ENCODE data around the gene HNRNPH1. TPM values are rescaled to one million over a fixed set of nuclear protein-coding genes. Genes with fewer than 3 reads are reported as not detected.

Gene HNRNPH1
- total RNA-seq, 1 donor from 2014 or later = 470 TPM

- H3K27me3 ChIP-seq = no peaks in the 10 kb centered on the region
- no peak overlapping the region for H3K4me3 ChIP-seq
- ATAC-seq (no peak), DNase-seq (no peak)
- no peak for TF ChIP-seq CTCF (IDR thresholded peaks at IDR 0.05)
- no peak overlapping the region for H3K27ac ChIP-seq
- H3K36me3 ChIP-seq = peaks cover 90% of the 10 kb centered on the region
- peaks cover 5% of the 10 kb centered on the region for H3K4me1 ChIP-seq
- no peaks in the 10 kb centered on the region for H3K9me3 ChIP-seq
- intact Hi-C loops (cut with DNase I) = no loop called here
These were observed 51.1 kb downstream of the HNRNPH1 start for GRCh38 chr5:179572386-179572785.

- ATAC-seq (no peak), DNase-seq (no peak)
- Histone ChIP-seq H3K27ac (no peak overlapping the region), H3K9me3 (no peaks in the 10 kb centered on the region), H3K27me3 (no peaks in the 10 kb centered on the region), H3K4me1 (peaks cover 5% of the 10 kb centered on the region), H3K36me3 (peaks cover 100% of the 10 kb centered on the region), H3K4me3 (no peak overlapping the region)
- intact Hi-C loops (cut with DNase I) = no loop called here
- TF ChIP-seq CTCF (IDR thresholded peaks at IDR 0.05) = no peak
These were observed 54.8 kb downstream of the HNRNPH1 start for GRCh38 chr5:179568721-179569120.

- Histone ChIP-seq H3K9me3 (no peaks in the 10 kb centered on the region), H3K27ac (no peak overlapping the region), H3K36me3 (peaks cover 87% of the 10 kb centered on the region), H3K27me3 (no peaks in the 10 kb centered on the region), H3K4me1 (peaks cover 10% of the 10 kb centered on the region), H3K4me3 (no peak overlapping the region)
- ATAC-seq (no peak), DNase-seq (no peak)
- intact Hi-C loops (cut with DNase I) = no loop called here
- no peak for TF ChIP-seq CTCF (IDR thresholded peaks at IDR 0.05)
These were observed 58.9 kb downstream of the HNRNPH1 start for GRCh38 chr5:179564526-179564925.

Other genes starting within 250 kb of the HNRNPH1 start
- 56.7 TPM for gene RUFY1, start 73.1 kb downstream of the HNRNPH1 start, total RNA-seq
- not detected for gene CBY3, start 57.4 kb upstream of the HNRNPH1 start, total RNA-seq
- gene CANX, start 75.3 kb upstream of the HNRNPH1 start, total RNA-seq = 630 TPM
- 24.4 TPM for gene MAML1, start 109.2 kb upstream of the HNRNPH1 start, total RNA-seq
- 22.6 TPM for gene LTC4S, start 170.3 kb upstream of the HNRNPH1 start, total RNA-seq
- gene MGAT4B, start 183.2 kb upstream of the HNRNPH1 start, total RNA-seq = 118 TPM
- gene SQSTM1, start 197.2 kb upstream of the HNRNPH1 start, total RNA-seq = 501 TPM
- gene MRNIP, start 235.1 kb upstream of the HNRNPH1 start, total RNA-seq = 25.4 TPM

All from upper lobe of right lung (tissue), 1 donor.